Fibroblast of peridontal ligament (primary cell): ENCODE results near the gene RNF157.
"Not testable (repeated sequence)": the region's sequence is repeated elsewhere in the genome, so short reads cannot be mapped to it uniquely, and the experiment has no call there.

Experiments
- DNase-seq: peaks from one replicate; pipeline ENCODE4 v3.0.0-alpha.2; 2010; ENCODE audit errors: extremely low read depth

The RNF157 gene

GRCh38 chr17:76254275-76254674, 14.0 kb upstream of the RNF157 start:
- no peak for DNase-seq

DNA sequence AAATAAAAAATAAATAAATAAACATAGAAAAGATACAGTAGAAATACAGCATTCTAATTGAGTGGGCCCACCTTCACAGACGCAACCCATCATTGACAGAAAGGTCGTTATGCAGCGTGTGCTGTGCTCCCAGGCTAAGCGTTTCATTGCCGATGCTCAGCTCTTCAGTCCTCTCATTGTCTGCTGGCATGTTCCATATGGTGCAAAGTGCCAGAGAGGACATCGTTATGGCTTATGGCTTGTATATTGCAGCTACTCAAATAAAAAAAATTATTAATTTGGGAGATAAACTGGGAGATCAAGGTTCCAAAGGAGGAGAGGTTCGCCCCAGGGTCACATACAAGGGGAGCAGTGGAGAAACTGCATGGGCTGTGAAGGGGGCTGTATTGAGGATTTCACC, 13.5 kb upstream of the RNF157 start:
- DNase-seq, result no peak

DNA sequence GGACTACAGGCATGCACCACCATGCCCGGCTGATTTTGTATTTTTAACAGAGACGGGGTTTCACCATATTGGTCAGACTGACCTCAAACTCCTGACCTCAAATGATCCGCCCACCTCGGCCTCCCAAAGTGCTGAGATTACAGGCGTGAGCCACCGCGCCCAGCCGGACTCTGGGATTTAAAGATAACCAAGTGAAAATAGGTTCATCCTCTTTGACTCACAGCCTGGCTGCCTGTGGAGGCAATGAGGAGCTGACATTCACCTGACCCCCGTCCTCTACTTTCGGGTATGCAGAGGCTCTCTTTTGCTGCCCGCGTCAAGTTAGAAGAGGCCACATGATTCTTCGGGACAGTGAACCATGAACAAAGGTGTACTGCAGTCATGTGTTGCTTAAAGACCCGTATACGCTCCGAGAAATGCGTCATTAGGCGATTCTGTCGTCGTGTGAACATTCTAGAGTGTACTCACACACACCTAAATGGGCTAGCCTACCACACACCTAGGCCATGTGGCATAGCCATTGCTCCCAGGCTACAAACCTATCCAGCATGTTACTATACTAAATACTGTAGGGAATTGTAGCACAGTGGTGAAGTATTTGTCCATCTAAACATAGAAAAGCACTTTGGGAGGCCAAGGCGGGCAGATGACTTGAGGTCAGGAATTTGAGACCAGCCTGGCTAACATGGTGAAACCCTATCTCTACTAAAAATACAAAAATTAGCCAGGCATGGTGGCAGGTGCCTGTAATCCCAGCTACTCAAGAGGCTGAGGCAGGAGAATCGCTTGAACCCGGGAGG, 12.9 kb upstream of the RNF157 start:
- not testable (repeated sequence) for DNase-seq

GRCh38 chr17:76252040-76252954, 12.0 kb upstream of the RNF157 start:
- DNase-seq, result peak; percentile 88

DNA sequence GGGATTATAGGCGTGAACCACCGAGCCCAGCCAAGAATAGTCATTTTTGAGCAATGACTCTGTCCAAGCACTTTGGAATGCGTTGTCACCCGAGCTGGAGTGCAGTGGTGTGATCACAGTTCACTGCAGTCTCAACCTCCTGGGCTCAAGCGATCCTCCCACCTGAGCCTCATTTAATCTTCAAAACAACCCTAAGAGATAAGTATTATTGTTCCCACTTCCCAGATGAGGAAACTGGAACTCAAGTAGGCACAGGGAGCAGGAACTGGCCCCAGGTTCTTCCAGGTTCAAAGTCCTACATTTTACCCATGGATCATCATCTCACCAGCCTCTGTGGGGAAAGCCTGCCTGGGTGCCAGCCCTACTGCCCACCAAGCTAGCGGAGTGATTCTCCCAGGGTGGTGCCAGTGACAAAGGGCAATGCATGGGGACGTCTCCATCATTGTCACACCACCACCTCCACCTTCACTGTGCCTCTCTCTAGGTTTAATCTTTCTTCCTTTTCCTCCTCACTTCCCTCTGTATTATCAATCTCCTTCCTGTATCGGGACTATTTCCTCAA, 11.3 kb upstream of the RNF157 start:
- DNase-seq, result no peak

DNA sequence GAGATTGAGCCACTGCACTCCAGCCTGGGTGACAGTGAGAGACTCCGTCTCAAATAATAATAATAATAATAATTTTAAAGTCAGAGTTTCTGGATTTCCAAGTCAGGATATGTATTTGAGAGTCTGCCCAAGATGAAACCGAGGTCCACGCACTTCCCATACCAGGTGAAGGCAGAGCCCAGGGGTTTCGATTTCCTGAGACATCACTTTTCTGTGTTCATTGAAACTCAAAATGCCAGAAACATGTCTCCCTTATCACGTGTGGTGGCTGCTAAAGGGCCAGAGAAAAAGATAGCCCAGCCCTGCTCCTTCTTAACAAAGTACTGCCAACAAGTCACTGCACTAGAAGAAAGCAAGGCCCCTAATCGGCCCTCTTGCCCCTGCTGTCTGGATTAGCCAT, 9.8 kb upstream of the RNF157 start:
- no peak for DNase-seq

DNA sequence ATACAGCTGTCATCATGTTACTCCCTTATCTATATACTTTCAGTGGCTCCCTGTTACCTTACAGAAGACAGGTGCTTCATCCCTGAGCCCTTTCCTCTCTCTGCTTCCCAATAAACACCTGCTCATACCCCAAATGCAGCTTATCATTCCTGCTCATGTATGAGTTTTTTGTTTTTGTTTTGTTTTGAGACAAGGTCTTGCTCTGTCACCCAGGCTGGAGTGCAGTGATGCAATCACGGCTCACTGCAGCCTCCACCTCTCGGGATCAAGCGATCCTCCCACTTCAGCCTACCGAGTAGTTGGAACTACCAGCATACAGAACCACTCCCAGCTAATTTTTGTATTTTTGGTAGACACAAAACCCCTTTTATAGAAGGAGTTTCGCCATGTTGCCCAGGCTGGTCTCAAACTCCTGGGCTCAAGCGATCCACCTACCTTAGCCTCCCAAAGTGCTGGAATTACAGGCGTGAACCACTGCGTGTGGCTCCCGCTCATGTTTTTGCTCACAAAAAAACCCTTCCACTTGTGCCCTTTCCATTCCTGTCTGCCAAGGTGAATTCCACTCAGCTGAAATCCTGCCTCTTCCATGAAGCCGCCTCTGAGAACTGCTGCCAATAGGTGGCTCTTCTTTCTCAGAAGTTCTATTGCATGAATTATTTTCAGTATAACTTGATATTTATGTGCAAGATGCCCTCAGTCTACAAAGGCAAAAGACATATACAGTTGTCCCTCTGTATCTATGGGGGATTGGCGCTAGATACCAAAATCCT, 7.9 kb upstream of the RNF157 start:
- no peak for DNase-seq

GRCh38 chr17:76247304-76247703, 7.0 kb upstream of the RNF157 start:
- DNase-seq, result no peak

GRCh38 chr17:76246080-76247066, 6.1 kb upstream of the RNF157 start:
- DNase-seq, result peak; percentile 67

DNA sequence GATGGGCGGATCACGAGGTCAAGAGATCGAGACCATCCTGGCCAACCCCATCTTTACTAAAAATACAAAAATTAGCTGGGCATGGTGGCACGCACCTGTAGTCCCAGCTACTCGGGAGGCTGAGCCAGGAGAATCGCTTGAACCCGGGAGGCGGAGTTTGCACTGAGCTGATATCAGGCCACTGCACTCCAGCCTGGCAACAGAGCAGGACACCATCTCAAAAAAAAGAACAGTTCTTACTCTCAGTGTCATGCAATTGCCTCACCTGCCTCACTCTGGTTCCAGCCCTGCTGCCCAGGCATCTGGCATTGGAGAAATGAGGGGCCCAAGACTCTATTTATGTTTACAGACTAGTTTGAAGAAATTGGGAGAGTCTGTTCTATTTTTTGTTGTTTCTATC, 4.4 kb upstream of the RNF157 start:
- DNase-seq, result not testable (repeated sequence)

- no peak for DNase-seq
These were observed 3.8 kb upstream of the RNF157 start for GRCh38 chr17:76243826-76244679.

GRCh38 chr17:76241691-76242255, 1.5 kb upstream of the RNF157 start:
- DNase-seq, result no peak

GRCh38 chr17:76241204-76241538, 878 bp upstream of the RNF157 start:
- no peak for DNase-seq

- no peak for DNase-seq
These were observed 587 bp downstream of the RNF157 start for GRCh38 chr17:76239538-76240274.

- DNase-seq, result no peak
These were observed 1.3 kb downstream of the RNF157 start for GRCh38 chr17:76238847-76239537.

DNA sequence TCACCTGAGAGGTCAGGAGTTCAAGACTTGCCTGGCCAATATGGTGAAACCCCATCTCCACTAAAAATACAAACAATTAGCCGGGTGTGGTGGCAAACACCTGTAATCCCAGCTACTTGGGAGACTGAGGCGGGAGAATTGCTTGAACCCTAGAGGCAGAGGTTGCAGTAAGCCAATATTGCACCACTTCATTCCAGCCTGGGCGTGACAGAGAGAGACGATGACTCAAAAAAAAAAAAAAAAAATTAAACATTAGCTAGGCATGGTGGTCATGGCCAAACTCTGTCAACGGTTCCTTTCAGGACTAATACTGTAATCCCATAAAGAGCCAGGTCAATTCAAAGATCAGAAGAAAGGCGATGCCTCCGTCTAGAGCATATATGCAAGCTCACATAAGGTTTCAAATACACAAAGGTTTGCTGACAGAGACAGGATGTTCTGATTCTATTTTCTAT, 2.4 kb downstream of the RNF157 start:
- DNase-seq, result no peak

- DNase-seq, result no peak
These were observed 3.7 kb downstream of the RNF157 start for GRCh38 chr17:76236603-76237002.

DNA sequence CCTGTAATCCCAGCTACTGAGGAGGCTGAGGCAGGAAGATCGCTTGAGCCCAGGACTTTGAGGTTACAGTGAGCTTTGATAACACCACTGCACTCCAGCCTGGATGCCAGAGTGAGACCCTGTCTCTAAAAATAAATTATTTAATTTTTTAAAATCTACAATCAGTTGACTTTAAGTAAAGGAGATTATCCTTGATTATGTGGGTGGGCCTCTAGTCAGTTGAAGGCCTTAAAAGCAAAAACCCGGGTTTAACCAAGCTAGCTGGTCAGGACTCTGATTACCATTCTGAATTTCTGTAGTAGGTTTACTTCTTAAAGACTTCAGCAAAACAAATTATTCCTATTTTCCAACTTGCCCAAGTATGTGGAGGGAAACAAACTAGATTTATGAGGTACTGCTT, 4.4 kb downstream of the RNF157 start:
- no peak for DNase-seq
